Astrocyte (in vitro differentiated cells and primary cell): ENCODE results near the gene CDH13. TPM values are rescaled to one million over a fixed set of nuclear protein-coding genes. Genes with fewer than 3 reads are reported as not detected.

Experiments used
- DNase-seq: peaks from one replicate; pipeline ENCODE4 v3.0.0-alpha.2; 2010; ENCODE audit warnings: low read depth
- FAIRE-seq: peaks from 2 replicates; lab custom pipeline; 2011; peaks lifted over from hg19 to GRCh38; lab: Jason Lieb, UNC
- H2AFZ ChIP-seq: 2 replicates; pipeline ENCODE4 v1.6.0; 2012; ENCODE audit warnings: low read depth, low read length, inconsistent platforms
- H3K27ac ChIP-seq: 2 replicates; pipeline ENCODE4 v1.5.1; 2011; ENCODE audit warnings: low read depth, low read length, inconsistent platforms
- H3K27me3 ChIP-seq: 2 replicates; pipeline ENCODE4 v1.6.0; 2011; ENCODE audit warnings: low read length, inconsistent platforms; ENCODE audit not compliant: insufficient read depth
- H3K36me3 ChIP-seq: 2 replicates; pipeline ENCODE4 v1.5.1; 2011; ENCODE audit warnings: low read length, inconsistent platforms; ENCODE audit not compliant: insufficient read depth
- H3K4me1 ChIP-seq: 2 replicates; pipeline ENCODE4 v1.5.1; 2011; ENCODE audit warnings: low read length, inconsistent platforms; ENCODE audit not compliant: insufficient read depth
- H3K4me2 ChIP-seq: 2 replicates; pipeline ENCODE4 v1.6.0; 2012; ENCODE audit warnings: low read length, inconsistent platforms
- H3K4me3 ChIP-seq: 2 replicates; pipeline ENCODE4 v1.5.1; 2011; ENCODE audit warnings: low read depth, mild to moderate bottlenecking, low read length, inconsistent platforms; ENCODE audit not compliant: insufficient read depth
- H3K79me2 ChIP-seq: 2 replicates; pipeline ENCODE4 v1.6.0; 2012; ENCODE audit warnings: mild to moderate bottlenecking, low read length, inconsistent platforms; ENCODE audit not compliant: insufficient read depth
- H3K9ac ChIP-seq: 2 replicates; pipeline ENCODE4 v1.6.0; 2012; ENCODE audit warnings: mild to moderate bottlenecking, low read length, inconsistent platforms
- H3K9me3 ChIP-seq: 2 replicates; pipeline ENCODE4 v1.5.1; 2012; ENCODE audit warnings: low read depth, mild to moderate bottlenecking, low read length, inconsistent platforms; ENCODE audit not compliant: insufficient read depth
- H4K20me1 ChIP-seq: 2 replicates; pipeline ENCODE4 v1.6.0; 2012; ENCODE audit warnings: low read length, inconsistent platforms; ENCODE audit not compliant: insufficient read depth
- H3K27ac Mint-ChIP-seq: one replicate; pipeline ENCODE4 v1.8.0; 2021; ENCODE audit warnings: mild to moderate bottlenecking, mixed read lengths; ENCODE audit not compliant: unreplicated experiment
- H3K27me3 Mint-ChIP-seq: one replicate; pipeline ENCODE4 v1.8.0; 2021; ENCODE audit warnings: low read depth, mixed read lengths; ENCODE audit not compliant: unreplicated experiment
- H3K36me3 Mint-ChIP-seq: one replicate; pipeline ENCODE4 v1.8.0; 2021; ENCODE audit warnings: low read depth, mixed read lengths; ENCODE audit not compliant: unreplicated experiment
- H3K4me1 Mint-ChIP-seq: one replicate; pipeline ENCODE4 v1.8.0; 2021; ENCODE audit warnings: low read depth, mixed read lengths; ENCODE audit not compliant: unreplicated experiment
- H3K4me3 Mint-ChIP-seq: one replicate; pipeline ENCODE4 v1.8.0; 2021; ENCODE audit warnings: mild to moderate bottlenecking, moderate library complexity, mixed read lengths; ENCODE audit not compliant: unreplicated experiment
- H3K9me3 Mint-ChIP-seq: one replicate; pipeline ENCODE4 v1.8.0; 2021; ENCODE audit warnings: mild to moderate bottlenecking, mixed read lengths; ENCODE audit not compliant: unreplicated experiment
- EZH2 ChIP-seq: IDR thresholded peaks from 2 replicates; pipeline ENCODE4 v1.6.1; 2012; ENCODE audit warnings: mild to moderate bottlenecking, low read length, inconsistent platforms; ENCODE audit not compliant: insufficient read depth
- total RNA-seq: library from RNA; stranded (reverse); gene quantifications from 2 replicates; pipeline ENCODE4 v1.2.1, GENCODE V29; 2021
- TF ChIP-seq, protein P1 (sequence below): IDR thresholded peaks from 2 replicates; pipeline ENCODE4 v1.5.1; 2011; ENCODE audit warnings: low read depth, mild to moderate bottlenecking, inconsistent platforms, low read length, moderate library complexity; ENCODE audit not compliant: insufficient read depth

Gene CDH13
- total RNA-seq, 1 donor from 2014 or later, result 41.7 TPM

DNA sequence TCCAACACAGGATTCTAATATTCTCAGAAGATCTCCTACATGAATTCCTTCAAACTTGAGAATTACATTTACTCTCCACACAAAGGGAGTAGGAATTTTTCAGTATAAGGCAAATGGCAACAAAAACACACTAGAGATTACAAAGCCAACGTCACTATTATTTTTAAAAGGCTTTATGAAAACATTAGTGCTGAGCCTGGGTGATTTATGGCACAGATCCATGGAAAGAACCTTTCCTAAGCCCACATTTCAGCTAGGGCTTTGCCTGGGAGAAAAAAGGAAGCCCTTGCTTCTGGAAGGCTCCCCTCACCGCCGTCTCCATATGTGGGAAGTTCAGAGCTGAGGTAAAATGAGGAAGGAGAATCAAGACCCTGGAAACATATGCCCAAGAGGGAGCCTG, 681.6 kb downstream of the CDH13 start:
- H3K36me3 ChIP-seq, result no peaks in the 10 kb centered on the region
- H3K27me3 Mint-ChIP-seq, result no peaks in the 10 kb centered on the region
- H3K9ac ChIP-seq, result no peak overlapping the region
- peaks cover 12% of the 10 kb centered on the region for H3K4me1 Mint-ChIP-seq
- no peaks in the 10 kb centered on the region for H3K9me3 Mint-ChIP-seq
- DNase-seq, result peak; percentile 3
- H3K27ac Mint-ChIP-seq, result no peak overlapping the region
- no peak overlapping the region for H3K27ac ChIP-seq
- H2AFZ ChIP-seq, result no peak overlapping the region
- H3K79me2 ChIP-seq, result no peaks in the 10 kb centered on the region
- H3K4me3 Mint-ChIP-seq, result no peak overlapping the region
- H3K4me1 ChIP-seq, result peaks cover 9% of the 10 kb centered on the region
- H3K36me3 Mint-ChIP-seq, result no peaks in the 10 kb centered on the region
- TF ChIP-seq EZH2, result no peak
- TF ChIP-seq, protein P1, sequence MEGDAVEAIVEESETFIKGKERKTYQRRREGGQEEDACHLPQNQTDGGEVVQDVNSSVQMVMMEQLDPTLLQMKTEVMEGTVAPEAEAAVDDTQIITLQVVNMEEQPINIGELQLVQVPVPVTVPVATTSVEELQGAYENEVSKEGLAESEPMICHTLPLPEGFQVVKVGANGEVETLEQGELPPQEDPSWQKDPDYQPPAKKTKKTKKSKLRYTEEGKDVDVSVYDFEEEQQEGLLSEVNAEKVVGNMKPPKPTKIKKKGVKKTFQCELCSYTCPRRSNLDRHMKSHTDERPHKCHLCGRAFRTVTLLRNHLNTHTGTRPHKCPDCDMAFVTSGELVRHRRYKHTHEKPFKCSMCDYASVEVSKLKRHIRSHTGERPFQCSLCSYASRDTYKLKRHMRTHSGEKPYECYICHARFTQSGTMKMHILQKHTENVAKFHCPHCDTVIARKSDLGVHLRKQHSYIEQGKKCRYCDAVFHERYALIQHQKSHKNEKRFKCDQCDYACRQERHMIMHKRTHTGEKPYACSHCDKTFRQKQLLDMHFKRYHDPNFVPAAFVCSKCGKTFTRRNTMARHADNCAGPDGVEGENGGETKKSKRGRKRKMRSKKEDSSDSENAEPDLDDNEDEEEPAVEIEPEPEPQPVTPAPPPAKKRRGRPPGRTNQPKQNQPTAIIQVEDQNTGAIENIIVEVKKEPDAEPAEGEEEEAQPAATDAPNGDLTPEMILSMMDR, result no peak
- no peaks in the 10 kb centered on the region for H3K9me3 ChIP-seq
- H3K27me3 ChIP-seq, result no peaks in the 10 kb centered on the region
- no peaks in the 10 kb centered on the region for H4K20me1 ChIP-seq
- no peak overlapping the region for H3K4me3 ChIP-seq
- H3K4me2 ChIP-seq, result no peak overlapping the region
- FAIRE-seq, result no peak

DNA sequence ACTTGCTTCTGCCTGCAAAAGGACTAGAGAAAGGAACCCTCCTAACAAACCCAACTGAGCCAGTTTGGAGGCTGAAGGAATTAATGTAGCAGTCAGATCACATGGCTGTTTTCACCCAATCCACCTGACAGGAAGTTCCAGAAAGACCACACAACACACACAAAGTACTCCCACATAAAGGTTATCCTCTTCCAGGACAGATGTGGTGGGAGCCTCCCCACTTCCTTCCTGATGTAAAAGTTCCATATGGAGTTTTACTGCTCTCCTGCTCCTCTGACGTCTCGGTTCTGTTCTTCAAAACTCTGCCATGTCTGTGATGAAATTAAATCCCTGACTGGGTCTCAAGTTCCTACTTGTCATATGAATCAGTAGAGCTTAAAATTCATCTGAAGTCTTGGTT, 684.0 kb downstream of the CDH13 start:
- Mint-ChIP-seq H3K27me3 (no peaks in the 10 kb centered on the region), H3K36me3 (no peaks in the 10 kb centered on the region), H3K9me3 (no peaks in the 10 kb centered on the region), H3K27ac (no peak overlapping the region), H3K4me1 (no peaks in the 10 kb centered on the region), H3K4me3 (no peak overlapping the region)
- Histone ChIP-seq H3K79me2 (no peaks in the 10 kb centered on the region), H3K9ac (no peak overlapping the region), H3K36me3 (no peaks in the 10 kb centered on the region), H3K27me3 (no peaks in the 10 kb centered on the region), H4K20me1 (no peaks in the 10 kb centered on the region), H3K4me1 (peaks cover 5% of the 10 kb centered on the region), H2AFZ (no peak overlapping the region), H3K27ac (no peak overlapping the region), H3K4me2 (no peak overlapping the region), H3K4me3 (no peak overlapping the region), H3K9me3 (no peaks in the 10 kb centered on the region)
- TF ChIP-seq, protein P1, result no peak
- no peak for TF ChIP-seq EZH2
- FAIRE-seq (no peak), DNase-seq (no peak)

DNA sequence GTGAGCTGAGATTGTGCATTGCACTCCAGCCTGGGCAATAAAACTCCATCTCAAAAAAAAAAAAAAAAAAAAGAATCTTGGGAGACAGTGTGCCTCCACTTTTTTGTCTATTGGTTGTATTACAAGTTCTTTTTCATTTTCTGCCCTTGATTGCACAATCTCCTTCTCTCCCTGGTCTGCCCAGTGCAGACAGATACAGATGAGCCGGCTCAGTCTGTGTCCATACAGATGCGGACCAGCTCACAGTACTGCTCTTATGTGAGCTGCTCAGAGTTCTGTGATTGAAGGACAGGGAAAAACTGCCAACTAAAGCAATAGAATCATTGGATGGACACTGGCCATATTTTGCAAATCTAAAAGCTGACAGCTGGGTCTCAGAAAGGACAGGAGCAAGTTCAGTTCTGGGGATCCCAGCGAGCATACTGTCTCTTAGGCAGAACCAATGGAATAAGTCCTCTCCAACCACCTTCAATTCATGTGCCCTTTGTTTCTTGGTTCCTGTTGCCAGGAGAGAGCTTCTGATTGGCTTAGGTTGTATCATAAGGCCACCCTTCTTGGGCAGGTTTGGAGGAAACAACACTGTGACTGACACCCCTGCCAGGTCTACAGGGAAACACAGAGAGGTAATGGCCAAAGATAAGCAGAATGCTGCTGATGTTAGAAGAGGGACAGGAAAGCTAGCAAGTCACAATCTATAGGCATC, 685.4 kb downstream of the CDH13 start:
- TF ChIP-seq, protein P1, result no peak
- TF ChIP-seq EZH2, result no peak
- H3K27me3 ChIP-seq, result no peaks in the 10 kb centered on the region
- no peak overlapping the region for H3K9ac ChIP-seq
- H3K4me1 ChIP-seq, result peaks cover 5% of the 10 kb centered on the region
- H3K27ac ChIP-seq, result no peak overlapping the region
- no peak overlapping the region for H2AFZ ChIP-seq
- Mint-ChIP-seq H3K4me1 (no peaks in the 10 kb centered on the region), H3K36me3 (no peaks in the 10 kb centered on the region), H3K9me3 (no peaks in the 10 kb centered on the region), H3K27ac (no peak overlapping the region), H3K4me3 (no peak overlapping the region), H3K27me3 (no peaks in the 10 kb centered on the region)
- H3K9me3 ChIP-seq, result no peaks in the 10 kb centered on the region
- FAIRE-seq (no peak), DNase-seq (no peak)
- no peaks in the 10 kb centered on the region for H3K79me2 ChIP-seq
- H3K4me2 ChIP-seq, result no peak overlapping the region
- no peak overlapping the region for H3K4me3 ChIP-seq
- no peaks in the 10 kb centered on the region for H4K20me1 ChIP-seq
- no peaks in the 10 kb centered on the region for H3K36me3 ChIP-seq
